COR-L47 (cell line): Measurements from ENCODE around the gene GAGE12F.
"Not testable (repeated sequence)": the region's sequence is repeated elsewhere in the genome, so short reads cannot be mapped to it uniquely, and the experiment has no call there.

Source experiments
- DNase-seq: peaks from one replicate; lab custom pipeline; 2025; lab: John Stamatoyannopoulos, UW

The GAGE12F gene, protein sequence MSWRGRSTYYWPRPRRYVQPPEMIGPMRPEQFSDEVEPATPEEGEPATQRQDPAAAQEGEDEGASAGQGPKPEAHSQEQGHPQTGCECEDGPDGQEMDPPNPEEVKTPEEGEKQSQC

DNA sequence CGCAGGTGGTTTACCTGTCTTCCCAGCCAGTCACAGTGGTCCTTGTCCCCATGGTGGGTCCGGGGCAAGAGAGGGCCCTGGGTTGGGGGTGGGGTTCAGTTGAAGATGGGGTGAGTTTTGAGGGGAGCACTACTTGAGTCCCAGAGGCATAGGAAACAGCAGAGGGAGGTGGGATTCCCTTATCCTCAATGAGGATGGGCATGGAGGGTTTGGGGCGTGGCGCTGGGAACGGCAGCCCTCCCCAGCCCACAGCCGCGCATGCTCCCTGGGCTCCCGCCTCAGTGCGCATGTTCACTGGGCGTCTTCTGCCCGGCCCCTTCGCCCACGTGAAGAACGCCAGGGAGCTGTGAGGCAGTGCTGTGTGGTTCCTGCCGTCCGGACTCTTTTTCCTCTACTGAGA is at the start of gene GAGE12F:
TSS of gene GAGE12F (plus strand) at position 301 of the 400 bp plus-strand sequence. CDS start 1,155 bp downstream, outside the sequence.
- DNase-seq: not testable (repeated sequence)

DNA sequence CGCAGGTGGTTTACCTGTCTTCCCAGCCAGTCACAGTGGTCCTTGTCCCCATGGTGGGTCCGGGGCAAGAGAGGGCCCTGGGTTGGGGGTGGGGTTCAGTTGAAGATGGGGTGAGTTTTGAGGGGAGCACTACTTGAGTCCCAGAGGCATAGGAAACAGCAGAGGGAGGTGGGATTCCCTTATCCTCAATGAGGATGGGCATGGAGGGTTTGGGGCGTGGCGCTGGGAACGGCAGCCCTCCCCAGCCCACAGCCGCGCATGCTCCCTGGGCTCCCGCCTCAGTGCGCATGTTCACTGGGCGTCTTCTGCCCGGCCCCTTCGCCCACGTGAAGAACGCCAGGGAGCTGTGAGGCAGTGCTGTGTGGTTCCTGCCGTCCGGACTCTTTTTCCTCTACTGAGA is 28.8 kb upstream of the GAGE12F start, which contains the start of gene GAGE12C:
TSS of gene GAGE12C (plus strand) at position 301 of the 400 bp plus-strand sequence. CDS start 1,155 bp downstream, outside the sequence.
- not testable (repeated sequence) for DNase-seq

DNA sequence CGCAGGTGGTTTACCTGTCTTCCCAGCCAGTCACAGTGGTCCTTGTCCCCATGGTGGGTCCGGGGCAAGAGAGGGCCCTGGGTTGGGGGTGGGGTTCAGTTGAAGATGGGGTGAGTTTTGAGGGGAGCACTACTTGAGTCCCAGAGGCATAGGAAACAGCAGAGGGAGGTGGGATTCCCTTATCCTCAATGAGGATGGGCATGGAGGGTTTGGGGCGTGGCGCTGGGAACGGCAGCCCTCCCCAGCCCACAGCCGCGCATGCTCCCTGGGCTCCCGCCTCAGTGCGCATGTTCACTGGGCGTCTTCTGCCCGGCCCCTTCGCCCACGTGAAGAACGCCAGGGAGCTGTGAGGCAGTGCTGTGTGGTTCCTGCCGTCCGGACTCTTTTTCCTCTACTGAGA is 19.2 kb upstream of the GAGE12F start, which contains the start of gene GAGE12D:
TSS of gene GAGE12D (plus strand) at position 301 of the 400 bp plus-strand sequence. CDS start 1,155 bp downstream, outside the sequence.
- DNase-seq: not testable (repeated sequence)

DNA sequence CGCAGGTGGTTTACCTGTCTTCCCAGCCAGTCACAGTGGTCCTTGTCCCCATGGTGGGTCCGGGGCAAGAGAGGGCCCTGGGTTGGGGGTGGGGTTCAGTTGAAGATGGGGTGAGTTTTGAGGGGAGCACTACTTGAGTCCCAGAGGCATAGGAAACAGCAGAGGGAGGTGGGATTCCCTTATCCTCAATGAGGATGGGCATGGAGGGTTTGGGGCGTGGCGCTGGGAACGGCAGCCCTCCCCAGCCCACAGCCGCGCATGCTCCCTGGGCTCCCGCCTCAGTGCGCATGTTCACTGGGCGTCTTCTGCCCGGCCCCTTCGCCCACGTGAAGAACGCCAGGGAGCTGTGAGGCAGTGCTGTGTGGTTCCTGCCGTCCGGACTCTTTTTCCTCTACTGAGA is 9.7 kb upstream of the GAGE12F start, which contains the start of gene GAGE12E:
TSS of gene GAGE12E (plus strand) at position 301 of the 400 bp plus-strand sequence. CDS start 1,155 bp downstream, outside the sequence.
- DNase-seq: not testable (repeated sequence)

DNA sequence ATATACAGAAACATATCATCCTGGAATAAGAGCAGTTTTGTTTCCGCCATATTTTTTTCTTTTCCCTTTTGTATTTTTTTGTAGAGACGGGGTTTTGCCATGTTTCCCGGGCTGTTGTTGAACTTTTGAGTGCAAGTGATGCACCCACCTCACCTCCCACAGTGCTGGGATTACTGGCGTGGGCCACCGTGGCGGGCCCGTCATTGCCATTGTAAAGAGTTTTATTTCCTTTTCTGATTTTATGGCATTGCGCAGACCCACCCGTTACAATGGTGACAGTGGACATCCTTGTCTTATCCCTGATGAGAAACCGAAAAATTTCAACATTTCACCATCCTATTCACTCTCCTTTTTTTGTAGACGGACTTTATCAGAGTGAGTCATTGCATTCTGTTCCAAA is 8.1 kb downstream of the GAGE12F start:
- not testable (repeated sequence) for DNase-seq

DNA sequence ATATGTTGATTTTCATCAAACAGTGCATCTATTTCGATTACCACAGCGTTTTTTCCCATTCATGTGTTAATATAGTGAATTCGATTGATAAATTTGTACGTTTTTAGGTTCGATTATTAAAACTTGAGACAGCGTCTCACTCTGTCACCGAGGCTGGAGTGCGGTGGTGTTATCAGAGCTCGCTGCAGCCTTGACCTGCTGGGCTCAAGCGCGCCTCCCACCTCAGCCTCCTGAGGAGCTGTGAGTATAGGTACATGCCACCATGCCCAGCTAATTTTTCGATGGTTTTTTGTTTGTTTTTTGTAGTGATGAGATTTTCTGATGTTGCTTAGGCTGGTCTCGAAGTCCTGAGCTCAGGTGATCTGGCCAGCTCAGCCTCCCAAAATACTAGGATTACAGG is 8.5 kb downstream of the GAGE12F start:
- DNase-seq: not testable (repeated sequence)

DNA sequence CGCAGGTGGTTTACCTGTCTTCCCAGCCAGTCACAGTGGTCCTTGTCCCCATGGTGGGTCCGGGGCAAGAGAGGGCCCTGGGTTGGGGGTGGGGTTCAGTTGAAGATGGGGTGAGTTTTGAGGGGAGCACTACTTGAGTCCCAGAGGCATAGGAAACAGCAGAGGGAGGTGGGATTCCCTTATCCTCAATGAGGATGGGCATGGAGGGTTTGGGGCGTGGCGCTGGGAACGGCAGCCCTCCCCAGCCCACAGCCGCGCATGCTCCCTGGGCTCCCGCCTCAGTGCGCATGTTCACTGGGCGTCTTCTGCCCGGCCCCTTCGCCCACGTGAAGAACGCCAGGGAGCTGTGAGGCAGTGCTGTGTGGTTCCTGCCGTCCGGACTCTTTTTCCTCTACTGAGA is 9.5 kb downstream of the GAGE12F start, which contains the start of gene GAGE12G:
TSS of gene GAGE12G (plus strand) at position 301 of the 400 bp plus-strand sequence. CDS start 1,155 bp downstream, outside the sequence.
- DNase-seq: not testable (repeated sequence)

DNA sequence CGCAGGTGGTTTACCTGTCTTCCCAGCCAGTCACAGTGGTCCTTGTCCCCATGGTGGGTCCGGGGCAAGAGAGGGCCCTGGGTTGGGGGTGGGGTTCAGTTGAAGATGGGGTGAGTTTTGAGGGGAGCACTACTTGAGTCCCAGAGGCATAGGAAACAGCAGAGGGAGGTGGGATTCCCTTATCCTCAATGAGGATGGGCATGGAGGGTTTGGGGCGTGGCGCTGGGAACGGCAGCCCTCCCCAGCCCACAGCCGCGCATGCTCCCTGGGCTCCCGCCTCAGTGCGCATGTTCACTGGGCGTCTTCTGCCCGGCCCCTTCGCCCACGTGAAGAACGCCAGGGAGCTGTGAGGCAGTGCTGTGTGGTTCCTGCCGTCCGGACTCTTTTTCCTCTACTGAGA is 19.0 kb downstream of the GAGE12F start, which contains the start of gene GAGE12H:
TSS of gene GAGE12H (plus strand) at position 301 of the 400 bp plus-strand sequence. CDS start 1,155 bp downstream, outside the sequence.
- not testable (repeated sequence) for DNase-seq

DNA sequence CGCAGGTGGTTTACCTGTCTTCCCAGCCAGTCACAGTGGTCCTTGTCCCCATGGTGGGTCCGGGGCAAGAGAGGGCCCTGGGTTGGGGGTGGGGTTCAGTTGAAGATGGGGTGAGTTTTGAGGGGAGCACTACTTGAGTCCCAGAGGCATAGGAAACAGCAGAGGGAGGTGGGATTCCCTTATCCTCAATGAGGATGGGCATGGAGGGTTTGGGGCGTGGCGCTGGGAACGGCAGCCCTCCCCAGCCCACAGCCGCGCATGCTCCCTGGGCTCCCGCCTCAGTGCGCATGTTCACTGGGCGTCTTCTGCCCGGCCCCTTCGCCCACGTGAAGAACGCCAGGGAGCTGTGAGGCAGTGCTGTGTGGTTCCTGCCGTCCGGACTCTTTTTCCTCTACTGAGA is 28.6 kb downstream of the GAGE12F start, which contains the start of gene GAGE2A:
TSS of gene GAGE2A (plus strand) at position 301 of the 400 bp plus-strand sequence. CDS start 1,155 bp downstream, outside the sequence.
- DNase-seq: not testable (repeated sequence)

DNA sequence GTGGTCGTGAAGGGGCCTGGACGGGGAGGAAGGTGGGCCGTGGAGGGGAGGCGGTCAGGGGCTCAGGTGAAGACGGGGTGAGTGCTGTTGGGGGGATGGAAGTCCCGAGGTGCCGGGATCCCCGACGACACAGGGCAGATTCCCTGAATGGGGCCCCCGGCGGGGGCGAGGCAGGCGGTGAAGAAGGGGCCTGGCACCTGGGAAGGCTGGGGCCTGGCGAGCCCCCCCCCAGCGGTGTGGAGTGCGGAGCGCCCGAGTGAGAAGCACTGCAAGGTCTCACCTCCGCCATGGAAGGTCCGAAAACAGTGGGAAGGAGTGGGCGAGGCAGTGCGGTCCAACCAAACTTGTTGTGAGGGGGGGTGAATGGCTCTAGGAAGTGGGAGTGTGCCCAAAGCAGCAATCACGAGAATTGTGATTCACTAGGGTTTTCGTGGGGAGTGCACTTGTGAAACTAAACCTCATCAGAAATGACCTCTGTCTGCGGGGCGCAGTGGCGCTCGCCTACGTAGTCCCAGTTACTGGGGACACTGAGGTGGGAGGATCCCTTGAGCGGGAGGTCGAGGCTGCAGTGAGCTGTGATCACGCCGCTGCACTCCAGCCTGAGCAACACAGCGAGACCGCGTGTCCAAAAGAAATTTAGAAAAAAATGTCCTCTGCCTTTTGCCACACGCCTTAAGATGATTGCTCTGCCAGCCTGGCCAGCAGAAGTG is 29.3 kb downstream of the GAGE12F start:
- DNase-seq: not testable (repeated sequence)

DNA sequence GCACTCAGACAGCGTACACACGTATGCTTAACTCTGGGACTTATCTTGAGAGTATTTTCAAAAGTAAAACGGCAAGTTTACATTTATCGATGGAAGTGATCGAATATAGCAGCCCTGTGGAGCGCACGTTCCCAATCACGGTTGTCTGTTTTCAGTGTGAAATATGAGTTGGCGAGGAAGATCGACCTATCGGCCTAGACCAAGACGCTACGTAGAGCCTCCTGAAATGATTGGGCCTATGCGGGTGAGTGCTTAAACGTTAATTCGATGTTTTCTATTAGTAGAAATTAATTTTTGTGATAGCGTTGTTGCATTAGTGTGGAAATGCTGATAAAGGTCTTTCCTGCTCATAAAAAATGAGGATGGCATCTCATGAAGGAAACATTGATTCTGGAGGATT is 29.8 kb downstream of the GAGE12F start:
- not testable (repeated sequence) for DNase-seq

DNA sequence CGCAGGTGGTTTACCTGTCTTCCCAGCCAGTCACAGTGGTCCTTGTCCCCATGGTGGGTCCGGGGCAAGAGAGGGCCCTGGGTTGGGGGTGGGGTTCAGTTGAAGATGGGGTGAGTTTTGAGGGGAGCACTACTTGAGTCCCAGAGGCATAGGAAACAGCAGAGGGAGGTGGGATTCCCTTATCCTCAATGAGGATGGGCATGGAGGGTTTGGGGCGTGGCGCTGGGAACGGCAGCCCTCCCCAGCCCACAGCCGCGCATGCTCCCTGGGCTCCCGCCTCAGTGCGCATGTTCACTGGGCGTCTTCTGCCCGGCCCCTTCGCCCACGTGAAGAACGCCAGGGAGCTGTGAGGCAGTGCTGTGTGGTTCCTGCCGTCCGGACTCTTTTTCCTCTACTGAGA is 38.1 kb downstream of the GAGE12F start, which contains the start of gene GAGE1:
TSS of gene GAGE1 (plus strand) at position 301 of the 400 bp plus-strand sequence. CDS start 1,155 bp downstream, outside the sequence.
- not testable (repeated sequence) for DNase-seq

DNA sequence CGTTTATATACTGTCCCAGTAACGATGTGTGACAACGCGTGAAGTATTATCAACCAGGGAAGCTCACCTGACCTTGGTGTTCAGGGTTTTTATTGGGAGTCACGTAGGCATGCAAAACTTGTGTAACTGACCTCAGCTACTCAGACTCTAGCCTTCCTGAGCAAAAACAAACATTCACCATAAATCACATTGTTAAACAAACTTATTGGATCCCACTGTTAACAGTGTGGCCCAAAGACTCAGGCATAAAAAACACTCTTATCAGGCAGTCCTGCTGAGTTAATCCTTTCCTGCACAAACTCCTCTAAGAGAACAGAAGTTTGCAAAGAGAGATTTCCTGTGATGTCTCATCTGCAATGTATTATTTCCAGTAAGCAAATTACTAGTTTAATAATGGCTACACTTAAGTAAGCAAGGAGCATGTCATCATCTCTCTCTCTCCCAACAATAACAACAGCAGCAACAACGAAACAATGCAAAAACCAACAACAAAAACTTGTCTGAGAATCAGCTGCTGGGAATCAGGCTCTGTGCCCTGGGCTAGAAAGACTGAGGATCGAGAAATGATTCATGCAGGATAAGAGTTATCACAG is 50.2 kb downstream of the GAGE12F start:
- DNase-seq: no peak
